Stimulated activated CD4-positive, alpha-beta T cell treated with anti-CD3 and anti-CD28 coated beads, Interleukin-12 subunit alpha, Interleukin-12 subunit beta, amount 100 ng/mL, for 24 hours (primary cell): ENCODE results near the gene SMG5.
"Not testable (repeated sequence)": the region's sequence is repeated elsewhere in the genome, so short reads cannot be mapped to it uniquely, and the experiment has no call there.

Experiments
- DNase-seq, 2 experiments: peaks; one replicate each; pipeline ENCODE4 v3.0.0-alpha.2; 2020; ENCODE audit warnings: low read depth in 2 of 2

The SMG5 gene

GRCh38 chr1:156245451-156246232 lies 37.0 kb downstream of the SMG5 start:
- no peak for DNase-seq

- no peak for DNase-seq
Observed at GRCh38 chr1:156244712-156245111, 37.9 kb downstream of the SMG5 start.

GRCh38 chr1:156244126-156244525 lies 38.5 kb downstream of the SMG5 start:
- DNase-seq = no peak

- no peak for DNase-seq
Observed at GRCh38 chr1:156242738-156243137, 39.9 kb downstream of the SMG5 start.

- DNase-seq = no peak
Observed at GRCh38 chr1:156241926-156242325, 40.7 kb downstream of the SMG5 start, which contains the start of gene BGLAP. BGLAP (plus strand) TSS chr1:156242184; CDS start chr1:156242232, 48 bp downstream.

- no peak for DNase-seq
Observed at GRCh38 chr1:156241311-156241811, 41.3 kb downstream of the SMG5 start.

- DNase-seq = no peak
Observed at GRCh38 chr1:156238248-156238647, 44.4 kb downstream of the SMG5 start.

- no peak for DNase-seq
Observed at GRCh38 chr1:156236164-156236563, 46.5 kb downstream of the SMG5 start.

GRCh38 chr1:156233426-156234127 lies 49.0 kb downstream of the SMG5 start:
- no peak for DNase-seq

GRCh38 chr1:156232201-156232894 lies 50.3 kb downstream of the SMG5 start:
- DNase-seq = no peak

GRCh38 chr1:156230473-156230837 lies 52.2 kb downstream of the SMG5 start:
- no peak for DNase-seq

- DNase-seq = no peak
Observed at GRCh38 chr1:156229809-156230472, 52.7 kb downstream of the SMG5 start.

- DNase-seq = no peak
Observed at GRCh38 chr1:156228501-156228900, 54.1 kb downstream of the SMG5 start.

GRCh38 chr1:156226782-156227181 lies 55.8 kb downstream of the SMG5 start:
- DNase-seq = no peak

- no peak for DNase-seq
Observed at GRCh38 chr1:156226116-156226538, 56.5 kb downstream of the SMG5 start.

- no peak for DNase-seq
Observed at GRCh38 chr1:156225677-156226014, 57.0 kb downstream of the SMG5 start.

- no peak for DNase-seq
Observed at GRCh38 chr1:156221986-156222692, 60.5 kb downstream of the SMG5 start.

GRCh38 chr1:156220226-156220625 lies 62.4 kb downstream of the SMG5 start:
- DNase-seq = no peak

GRCh38 chr1:156217871-156218270 lies 64.8 kb downstream of the SMG5 start:
- DNase-seq = no peak

- DNase-seq = not testable (repeated sequence)
Observed at GRCh38 chr1:156216361-156217086, 66.1 kb downstream of the SMG5 start.
